ENCODE measurements around the gene PPP1R9B.

The PPP1R9B gene

GRCh38 chr17:50152736-50153135 is 2.3 kb upstream of the PPP1R9B start:
- H3K27ac ChIP-seq (ENCODE audit: low read depth, low read length) = peak overlapping the region; percentile 69
- no peaks in the 10 kb centered on the region for H3K36me3 ChIP-seq (ENCODE audit: insufficient read depth, low read length)
- no peak overlapping the region for H2AFZ ChIP-seq (ENCODE audit: low read length, unreplicated experiment)

GRCh38 chr17:50151937-50152547 is 1.6 kb upstream of the PPP1R9B start:
- no peaks in the 10 kb centered on the region for H3K27me3 ChIP-seq (ENCODE audit: insufficient read depth, low read length)
- H3K4me3 ChIP-seq (ENCODE audit: low read depth, low read length) = peak overlapping the region; percentile 95
- H3K4me1 ChIP-seq (ENCODE audit: control insufficient read depth, insufficient read depth, low read length, unreplicated experiment) = peaks cover 35% of the 10 kb centered on the region
- H2AFZ ChIP-seq (ENCODE audit: low read length, unreplicated experiment) = peak overlapping the region; percentile 76
- peak overlapping the region; percentile 69 for H3K27ac ChIP-seq (ENCODE audit: low read depth, low read length)
- no peaks in the 10 kb centered on the region for H3K36me3 ChIP-seq (ENCODE audit: insufficient read depth, low read length)
- H3K79me2 ChIP-seq (ENCODE audit: control insufficient read depth, insufficient read depth, low read length, unreplicated experiment) = peaks cover 40% of the 10 kb centered on the region

More at GRCh38 chr17:50152736-50153135, 2.3 kb upstream of the PPP1R9B start:
- Histone ChIP-seq H3K4me1 (ENCODE audit: control insufficient read depth, insufficient read depth, low read length, unreplicated experiment) (peaks cover 28% of the 10 kb centered on the region), H3K4me3 (ENCODE audit: low read depth, low read length) (peak overlapping the region; percentile 95), H3K79me2 (ENCODE audit: control insufficient read depth, insufficient read depth, low read length, unreplicated experiment) (peaks cover 33% of the 10 kb centered on the region), H3K27me3 (ENCODE audit: insufficient read depth, low read length) (no peaks in the 10 kb centered on the region)

GRCh38 chr17:50151041-50151936 is 812 bp upstream of the PPP1R9B start:
- H3K4me1 ChIP-seq (ENCODE audit: control insufficient read depth, insufficient read depth, low read length, unreplicated experiment) = peaks cover 42% of the 10 kb centered on the region
- peak overlapping the region; percentile 95 for H3K4me3 ChIP-seq (ENCODE audit: low read depth, low read length)
- H3K27ac ChIP-seq (ENCODE audit: low read depth, low read length) = peak overlapping the region; percentile 63
- peaks cover 48% of the 10 kb centered on the region for H3K79me2 ChIP-seq (ENCODE audit: control insufficient read depth, insufficient read depth, low read length, unreplicated experiment)
- no peaks in the 10 kb centered on the region for H3K36me3 ChIP-seq (ENCODE audit: insufficient read depth, low read length)
- no peak overlapping the region for H2AFZ ChIP-seq (ENCODE audit: low read length, unreplicated experiment)
- no peaks in the 10 kb centered on the region for H3K27me3 ChIP-seq (ENCODE audit: insufficient read depth, low read length)

- Histone ChIP-seq H3K4me1 (ENCODE audit: control insufficient read depth, insufficient read depth, low read length, unreplicated experiment) (peaks cover 47% of the 10 kb centered on the region), H3K27me3 (ENCODE audit: insufficient read depth, low read length) (no peaks in the 10 kb centered on the region), H3K4me3 (ENCODE audit: low read depth, low read length) (peak overlapping the region; percentile 95), H3K79me2 (ENCODE audit: control insufficient read depth, insufficient read depth, low read length, unreplicated experiment) (peaks cover 61% of the 10 kb centered on the region), H2AFZ (ENCODE audit: low read length, unreplicated experiment) (no peak overlapping the region), H3K36me3 (ENCODE audit: insufficient read depth, low read length) (no peaks in the 10 kb centered on the region), H3K27ac (ENCODE audit: low read depth, low read length) (peak overlapping the region; percentile 67)
Measured at GRCh38 chr17:50149417-50150353, 792 bp downstream of the PPP1R9B start.

- Histone ChIP-seq H2AFZ (ENCODE audit: low read length, unreplicated experiment) (no peak overlapping the region), H3K4me1 (ENCODE audit: control insufficient read depth, insufficient read depth, low read length, unreplicated experiment) (peaks cover 42% of the 10 kb centered on the region), H3K79me2 (ENCODE audit: control insufficient read depth, insufficient read depth, low read length, unreplicated experiment) (peaks cover 61% of the 10 kb centered on the region), H3K36me3 (ENCODE audit: insufficient read depth, low read length) (peaks cover 4% of the 10 kb centered on the region; the same call in 1 of the 2 replicates), H3K4me3 (ENCODE audit: low read depth, low read length) (peak overlapping the region; percentile 95), H3K27me3 (ENCODE audit: insufficient read depth, low read length) (no peaks in the 10 kb centered on the region), H3K27ac (ENCODE audit: low read depth, low read length) (peak overlapping the region; percentile 67)
Measured at GRCh38 chr17:50149091-50149416, 1.4 kb downstream of the PPP1R9B start.

- H3K27me3 ChIP-seq (ENCODE audit: insufficient read depth, low read length) = no peaks in the 10 kb centered on the region
- no peak overlapping the region for H2AFZ ChIP-seq (ENCODE audit: low read length, unreplicated experiment)
- H3K4me3 ChIP-seq (ENCODE audit: low read depth, low read length) = peak overlapping the region; percentile 95
- H3K27ac ChIP-seq (ENCODE audit: low read depth, low read length) = peak overlapping the region; percentile 69
- peaks cover 61% of the 10 kb centered on the region for H3K79me2 ChIP-seq (ENCODE audit: control insufficient read depth, insufficient read depth, low read length, unreplicated experiment)
- H3K36me3 ChIP-seq (ENCODE audit: insufficient read depth, low read length) = peaks cover 4% of the 10 kb centered on the region; the same call in 1 of the 2 replicates
- H3K4me1 ChIP-seq (ENCODE audit: control insufficient read depth, insufficient read depth, low read length, unreplicated experiment) = peaks cover 40% of the 10 kb centered on the region
Measured at GRCh38 chr17:50148226-50149090, 2.0 kb downstream of the PPP1R9B start.

GRCh38 chr17:50147841-50148225 is 2.6 kb downstream of the PPP1R9B start:
- no peaks in the 10 kb centered on the region for H3K27me3 ChIP-seq (ENCODE audit: insufficient read depth, low read length)
- peaks cover 39% of the 10 kb centered on the region for H3K4me1 ChIP-seq (ENCODE audit: control insufficient read depth, insufficient read depth, low read length, unreplicated experiment)
- peak overlapping the region; percentile 69 for H3K27ac ChIP-seq (ENCODE audit: low read depth, low read length)
- peaks cover 61% of the 10 kb centered on the region for H3K79me2 ChIP-seq (ENCODE audit: control insufficient read depth, insufficient read depth, low read length, unreplicated experiment)
- H3K36me3 ChIP-seq (ENCODE audit: insufficient read depth, low read length) = peaks cover 4% of the 10 kb centered on the region; the same call in 1 of the 2 replicates
- peak overlapping the region; percentile 95 for H3K4me3 ChIP-seq (ENCODE audit: low read depth, low read length)
- H2AFZ ChIP-seq (ENCODE audit: low read length, unreplicated experiment) = no peak overlapping the region

GRCh38 chr17:50146927-50147665 is 3.4 kb downstream of the PPP1R9B start:
- peaks cover 61% of the 10 kb centered on the region for H3K79me2 ChIP-seq (ENCODE audit: control insufficient read depth, insufficient read depth, low read length, unreplicated experiment)
- H3K4me3 ChIP-seq (ENCODE audit: low read depth, low read length) = peak overlapping the region; percentile 95
- peak overlapping the region; percentile 69 for H3K27ac ChIP-seq (ENCODE audit: low read depth, low read length)
- peaks cover 32% of the 10 kb centered on the region for H3K4me1 ChIP-seq (ENCODE audit: control insufficient read depth, insufficient read depth, low read length, unreplicated experiment)
- peaks cover 4% of the 10 kb centered on the region; the same call in 1 of the 2 replicates for H3K36me3 ChIP-seq (ENCODE audit: insufficient read depth, low read length)
- no peak overlapping the region for H2AFZ ChIP-seq (ENCODE audit: low read length, unreplicated experiment)
- H3K27me3 ChIP-seq (ENCODE audit: insufficient read depth, low read length) = no peaks in the 10 kb centered on the region

GRCh38 chr17:50146230-50146926 is 4.1 kb downstream of the PPP1R9B start:
- peaks cover 61% of the 10 kb centered on the region for H3K79me2 ChIP-seq (ENCODE audit: control insufficient read depth, insufficient read depth, low read length, unreplicated experiment)
- H2AFZ ChIP-seq (ENCODE audit: low read length, unreplicated experiment) = no peak overlapping the region
- no peak overlapping the region for H3K27ac ChIP-seq (ENCODE audit: low read depth, low read length)
- peaks cover 8% of the 10 kb centered on the region; the same call in 1 of the 2 replicates for H3K36me3 ChIP-seq (ENCODE audit: insufficient read depth, low read length)
- peak overlapping the region; percentile 95 for H3K4me3 ChIP-seq (ENCODE audit: low read depth, low read length)
- no peaks in the 10 kb centered on the region for H3K27me3 ChIP-seq (ENCODE audit: insufficient read depth, low read length)
- peaks cover 31% of the 10 kb centered on the region for H3K4me1 ChIP-seq (ENCODE audit: control insufficient read depth, insufficient read depth, low read length, unreplicated experiment)

Measured in ACC112 (cell line).